DMS 273 (cell line): ENCODE data around the gene DLST.

Source experiments
- DNase-seq: peaks from one replicate; lab custom pipeline; 2025; ENCODE audit not compliant: unreplicated experiment; lab: John Stamatoyannopoulos, UW

The DLST gene

GRCh38 chr14:74881431-74882102, at the start of gene DLST:
TSS of gene DLST (plus strand) at chr14:74881916. CDS start at chr14:74881954, 38 bp downstream.
- peak; percentile 96 for DNase-seq

DNA sequence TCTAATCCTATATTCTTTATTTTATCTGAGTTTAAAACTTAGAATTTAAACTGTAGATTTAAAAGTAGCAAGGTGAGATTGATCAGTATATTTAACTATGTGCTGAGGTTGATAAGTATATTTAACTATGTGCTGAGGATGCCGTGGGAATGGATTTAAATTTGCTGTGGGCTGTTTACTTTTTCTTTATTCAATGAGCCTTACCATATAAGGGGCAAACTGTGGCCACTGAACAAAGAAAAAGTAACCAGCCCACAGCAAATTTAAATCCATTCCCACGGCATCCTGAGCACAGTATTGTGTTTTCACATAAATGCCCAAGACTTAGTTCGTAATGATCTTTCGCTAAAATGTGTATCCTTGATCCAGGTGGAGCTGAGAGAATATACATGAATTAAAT, 48.9 kb upstream of the DLST start:
- DNase-seq = no peak

- DNase-seq = no peak
These were observed 46.9 kb upstream of the DLST start for GRCh38 chr14:74834692-74835392.

DNA sequence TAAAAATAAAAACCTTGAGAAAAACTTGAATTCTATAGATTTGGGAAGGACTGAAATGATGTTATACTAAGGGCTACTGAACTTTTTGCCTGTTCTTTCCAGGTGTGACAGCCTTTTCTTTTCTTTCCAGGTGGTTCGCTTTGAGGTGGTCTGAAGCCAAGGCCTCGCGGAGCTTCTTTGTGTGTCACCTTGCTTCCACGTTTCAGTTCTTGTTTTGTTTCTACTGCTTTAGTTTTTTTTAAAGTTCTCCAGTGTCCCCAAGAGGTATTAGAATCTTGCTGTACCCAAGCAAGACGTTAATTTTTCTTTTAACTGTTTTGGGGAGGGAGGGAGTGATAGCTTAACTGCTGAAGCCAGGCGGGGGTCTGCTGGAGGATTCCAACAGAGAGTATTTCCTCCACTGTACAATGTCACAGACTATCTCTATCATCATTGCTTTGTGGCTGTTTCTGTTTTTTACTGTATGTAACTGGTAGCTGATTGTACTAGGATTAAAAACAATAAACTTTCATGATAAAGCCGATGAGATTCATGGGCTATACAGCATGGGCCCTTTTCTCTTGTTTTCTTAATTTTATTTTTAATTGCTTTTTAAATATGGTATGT, 46.0 kb upstream of the DLST start:
- DNase-seq = no peak

GRCh38 chr14:74836251-74836960, 45.3 kb upstream of the DLST start:
- DNase-seq = no peak

GRCh38 chr14:74838166-74838565, 43.5 kb upstream of the DLST start:
- no peak for DNase-seq

DNA sequence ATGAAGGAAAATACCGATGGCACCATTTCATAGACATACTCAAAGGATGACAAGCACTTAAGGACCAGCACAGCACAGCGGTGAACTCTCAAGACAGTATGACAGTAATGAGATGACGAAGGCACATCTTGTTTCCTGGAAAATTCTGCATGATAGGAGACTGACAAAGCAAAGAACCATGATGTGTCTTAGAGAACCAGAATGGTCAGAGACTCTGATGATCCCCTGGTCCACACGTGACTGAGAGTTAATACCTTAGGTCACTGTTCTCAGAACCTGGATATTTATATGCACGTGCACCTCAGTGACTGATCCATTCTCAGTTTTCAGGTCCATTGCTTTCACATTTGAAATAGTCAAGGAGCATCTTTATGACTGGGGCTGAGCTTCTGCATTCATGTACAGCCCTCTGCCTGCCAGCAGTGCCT, 41.1 kb upstream of the DLST start:
- no peak for DNase-seq

- no peak for DNase-seq
These were observed 40.2 kb upstream of the DLST start for GRCh38 chr14:74841230-74842207.

DNA sequence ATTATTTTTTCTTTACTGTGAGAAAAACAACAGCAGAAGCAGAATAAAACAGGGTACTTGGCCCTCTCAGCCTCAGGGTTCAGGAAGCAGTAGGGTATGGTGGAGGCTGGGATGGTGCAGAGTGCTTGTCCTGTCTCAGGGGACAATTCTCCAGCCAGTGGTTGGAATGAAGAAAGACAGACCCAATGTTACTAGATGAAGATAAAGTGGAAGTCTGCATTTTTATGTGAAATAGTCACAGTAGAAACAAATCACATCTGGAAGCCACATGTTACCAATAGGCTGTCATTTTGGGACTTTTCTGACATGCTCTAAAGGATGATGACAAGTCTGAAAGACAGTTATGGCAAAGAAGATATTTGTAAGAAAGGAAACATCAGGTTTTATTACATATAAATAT, 38.1 kb upstream of the DLST start:
- DNase-seq = no peak

DNA sequence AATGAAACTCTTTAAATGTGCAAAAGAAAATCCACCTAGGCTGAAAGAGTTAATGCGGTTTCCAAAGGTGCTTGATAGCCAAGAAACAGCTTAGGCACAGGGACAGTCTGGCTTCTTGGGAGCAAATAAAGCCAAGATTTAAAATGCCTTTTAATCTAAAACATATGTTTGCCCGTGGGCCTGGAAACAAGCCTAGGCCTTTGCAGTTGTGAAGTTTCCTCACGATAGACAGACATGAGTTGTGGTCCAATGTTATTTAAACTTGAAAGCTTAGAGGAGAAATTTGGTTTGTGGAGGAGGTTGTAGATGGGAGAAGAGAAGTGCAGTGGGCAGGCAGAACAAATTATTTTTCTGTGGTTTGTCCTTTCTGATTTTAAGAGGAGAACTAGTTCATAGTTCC, 35.5 kb upstream of the DLST start:
- DNase-seq = no peak

DNA sequence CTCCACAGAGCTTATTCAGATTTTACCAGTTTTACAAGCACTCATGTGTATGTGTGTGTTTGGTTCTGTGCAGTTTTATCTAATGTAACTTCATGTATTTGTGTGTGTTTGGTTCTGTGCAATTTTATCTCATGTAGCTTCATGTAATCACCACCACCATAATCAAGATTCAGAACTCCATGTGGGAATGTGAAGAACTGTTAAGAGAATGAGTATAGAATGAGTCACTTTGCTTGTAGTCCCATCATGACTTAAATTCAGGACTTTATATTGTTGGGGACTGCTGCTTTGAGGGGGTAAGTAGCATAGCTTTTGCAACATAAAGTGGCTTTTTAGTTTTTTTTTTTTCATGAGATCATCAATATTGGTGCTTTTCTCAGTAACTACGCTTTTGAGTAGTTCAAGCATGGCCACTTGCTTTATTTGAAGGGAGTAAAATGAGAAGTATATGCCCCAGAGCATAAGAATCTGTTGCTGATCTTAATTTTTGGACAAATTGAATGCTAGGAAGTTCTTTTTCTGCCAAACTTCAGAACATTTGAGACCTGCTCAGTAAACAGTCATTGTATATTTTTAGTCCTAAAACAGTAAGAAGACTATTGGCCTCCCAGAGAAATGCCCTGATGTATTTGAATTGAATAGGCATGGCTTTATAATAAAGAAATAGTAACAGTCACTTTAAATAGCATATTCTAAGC, 34.6 kb upstream of the DLST start:
- no peak for DNase-seq

- no peak for DNase-seq
These were observed 32.9 kb upstream of the DLST start for GRCh38 chr14:74848768-74849167.

- no peak for DNase-seq
These were observed 28.7 kb upstream of the DLST start for GRCh38 chr14:74852922-74853530.

DNA sequence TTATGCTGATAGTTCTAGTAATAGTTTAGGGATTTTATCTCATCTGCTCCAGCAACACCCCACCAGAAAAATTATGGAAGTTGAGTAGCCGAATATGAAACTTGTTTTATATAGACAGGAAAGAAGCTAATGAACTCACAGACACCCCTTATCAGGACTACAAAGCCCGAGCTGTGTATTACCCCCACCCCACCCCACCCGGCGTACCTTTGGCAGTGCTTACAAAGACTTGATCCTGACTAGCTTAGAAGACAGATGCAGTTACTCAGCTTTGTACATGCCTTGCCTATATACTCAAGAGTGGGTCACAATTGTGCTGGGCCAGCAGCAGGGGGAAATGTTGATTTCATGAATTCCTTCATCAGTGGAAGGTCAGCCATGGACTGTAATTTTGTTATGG, 28.1 kb upstream of the DLST start:
- DNase-seq = no peak

- no peak for DNase-seq
These were observed 26.7 kb upstream of the DLST start for GRCh38 chr14:74855021-74855420.

GRCh38 chr14:74855945-74856344, 25.8 kb upstream of the DLST start:
- no peak for DNase-seq

DNA sequence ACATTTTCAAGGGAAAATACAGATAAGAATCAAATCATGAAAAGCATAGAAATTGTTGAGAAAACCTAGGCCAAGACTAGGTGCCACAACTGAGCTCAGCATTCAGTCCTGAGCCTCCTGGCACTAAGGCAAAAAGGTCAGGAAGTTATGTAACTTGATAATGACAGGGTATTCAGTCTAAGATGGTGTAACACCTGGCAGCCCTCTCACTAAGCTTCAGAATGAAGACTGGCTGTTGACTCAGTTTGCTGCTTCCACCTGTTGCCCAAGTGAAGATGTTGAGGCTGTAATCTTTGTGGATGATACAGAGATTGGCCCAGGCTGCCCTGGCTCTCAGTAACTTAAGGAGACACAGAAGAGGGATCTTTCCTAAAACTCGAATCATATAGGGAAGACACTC, 25.4 kb upstream of the DLST start:
- peak; percentile 18 for DNase-seq

- no peak for DNase-seq
These were observed 23.7 kb upstream of the DLST start for GRCh38 chr14:74858022-74858421.

GRCh38 chr14:74859757-74860552, 21.8 kb upstream of the DLST start:
- DNase-seq = no peak
